Smooth muscle cell (in vitro differentiated cells): Measurements from ENCODE around the gene RTN4IP1. TPM values are rescaled to one million over a fixed set of nuclear protein-coding genes. Genes with fewer than 3 reads are reported as not detected.

Source experiments
- DNase-seq: peaks from one replicate; lab custom pipeline; 2025; ENCODE audit not compliant: unreplicated experiment; lab: John Stamatoyannopoulos, UW
- H2AFZ ChIP-seq: fragments of 200-600 bp; sonication (generic); 2 replicates; pipeline ENCODE4 v1.6.0; 2016; ENCODE audit warnings: antibody characterized with exemption, low read depth, mild to moderate bottlenecking
- H3F3A ChIP-seq: fragments of 200-600 bp; sonication (generic); 2 replicates; pipeline ENCODE4 v1.6.0; 2017; ENCODE audit warnings: antibody characterized with exemption, low read depth
- H3K27ac ChIP-seq: fragments of 200-600 bp; sonication (generic); 2 replicates; pipeline ENCODE4 v1.5.1; 2016; ENCODE audit warnings: low read depth, mild to moderate bottlenecking
- H3K27me3 ChIP-seq: fragments of 200-600 bp; sonication (generic); 2 replicates; pipeline ENCODE4 v1.6.1; 2016; ENCODE audit warnings: low read depth, mild to moderate bottlenecking
- H3K36me3 ChIP-seq: fragments of 200-600 bp; sonication (generic); 2 replicates; pipeline ENCODE4 v1.5.1; 2016; ENCODE audit warnings: low read depth
- H3K4me1 ChIP-seq: fragments of 200-600 bp; sonication (generic); 2 replicates; pipeline ENCODE4 v1.5.1; 2016; ENCODE audit warnings: low read depth
- H3K4me2 ChIP-seq: fragments of 200-600 bp; sonication (generic); 2 replicates; pipeline ENCODE4 v1.6.0; 2016; ENCODE audit warnings: mild to moderate bottlenecking
- H3K4me3 ChIP-seq: fragments of 200-600 bp; sonication (generic); 2 replicates; pipeline ENCODE4 v1.5.1; 2016; ENCODE audit warnings: mild to moderate bottlenecking
- H3K79me2 ChIP-seq: fragments of 200-600 bp; sonication (generic); 2 replicates; pipeline ENCODE4 v1.6.0; 2016; ENCODE audit warnings: low read depth, mild to moderate bottlenecking
- H3K9ac ChIP-seq: fragments of 200-600 bp; sonication (generic); 2 replicates; pipeline ENCODE4 v1.6.0; 2016; ENCODE audit warnings: low read depth
- H3K9me3 ChIP-seq: fragments of 200-600 bp; sonication (generic); replicated peaks from 2 replicates; pipeline ENCODE4 v1.5.1; 2016; ENCODE audit warnings: low read depth
- H4K20me1 ChIP-seq: fragments of 200-600 bp; sonication (generic); 2 replicates; pipeline ENCODE4 v1.6.0; 2016; ENCODE audit warnings: low read depth
- CTCF ChIP-seq: fragments of 200-600 bp; sonication (generic); IDR thresholded peaks from 2 replicates; pipeline ENCODE4 v1.5.1; 2017; ENCODE audit warnings: borderline replicate concordance, mild to moderate bottlenecking, antibody characterized with exemption; ENCODE audit not compliant: insufficient read depth, poor library complexity, severe bottlenecking
- whole genome bisulfite sequencing: methylation state at CpG from one replicate; pipeline ENCODE4 v1.1.7; 2016; ENCODE audit warnings: low lambda C conversion rate; 5-methylcytosine and 5-hydroxymethylcytosine counted together
- polyA plus RNA-seq: library from polyadenylated mRNA; unstranded; fragments of >200 nt; fragmentation: Nextera tagmentation; extraction: Ambion mirVana; gene quantifications from 2 replicates; pipeline ENCODE4 v1.2.1, GENCODE V29; 2016
- total RNA-seq: library from RNA; depleted of rRNA; stranded (reverse); fragments of >200 nt; gene quantifications from 2 replicates; pipeline ENCODE4 v1.2.3, GENCODE V29; 2014

The RTN4IP1 gene
- total and polyA plus RNA-seq, 2 experiments from 2014 or later, result 5.7 to 8.2 TPM

DNA sequence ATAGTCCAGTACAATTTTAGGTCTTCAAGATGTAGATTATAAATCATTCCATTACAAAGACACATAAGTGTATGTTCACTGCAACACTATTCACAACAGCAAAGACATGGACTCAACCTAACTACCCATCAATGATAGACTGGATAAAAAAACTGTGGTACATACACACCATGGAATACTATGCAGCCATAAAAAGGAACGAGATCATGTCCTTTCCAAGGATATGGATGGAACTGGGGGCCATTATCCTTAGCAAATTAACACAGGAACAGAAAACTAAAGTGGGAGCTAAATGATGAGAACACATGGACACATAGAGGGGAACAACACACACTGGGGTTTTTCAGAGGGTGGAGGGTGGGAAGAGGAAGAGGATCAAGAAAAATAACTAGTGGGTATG lies 6.3 kb downstream of the RTN4IP1 start:
- 100% methylated on average over 1 of the region's 1 CpG for WGBS

GRCh38 chr6:106622412-106622811 lies 6.9 kb downstream of the RTN4IP1 start:
- no peak overlapping the region for H3K9ac ChIP-seq
- no peaks in the 10 kb centered on the region for H3K36me3 ChIP-seq
- H3K27me3 ChIP-seq, result no peaks in the 10 kb centered on the region
- TF ChIP-seq CTCF, result no peak
- H4K20me1 ChIP-seq, result no peaks in the 10 kb centered on the region
- no peaks in the 10 kb centered on the region for H3F3A ChIP-seq
- no peaks in the 10 kb centered on the region for H3K4me1 ChIP-seq
- H3K4me2 ChIP-seq, result no peak overlapping the region
- H2AFZ ChIP-seq, result no peak overlapping the region
- 97% methylated on average over 8 of the region's 8 CpGs for WGBS
- H3K27ac ChIP-seq, result no peak overlapping the region
- H3K79me2 ChIP-seq, result no peaks in the 10 kb centered on the region
- no peak for DNase-seq
- no peak overlapping the region for H3K4me3 ChIP-seq
- H3K9me3 ChIP-seq, result no peaks in the 10 kb centered on the region

More for the DNA sequence above, 6.3 kb downstream of the RTN4IP1 start:
- H3K36me3 ChIP-seq, result no peaks in the 10 kb centered on the region
- no peak for TF ChIP-seq CTCF
- no peaks in the 10 kb centered on the region for H3K4me1 ChIP-seq
- no peaks in the 10 kb centered on the region for H3K79me2 ChIP-seq
- no peak for DNase-seq
- H3K9me3 ChIP-seq, result no peaks in the 10 kb centered on the region
- no peaks in the 10 kb centered on the region for H3K27me3 ChIP-seq
- H3K9ac ChIP-seq, result no peak overlapping the region
- no peaks in the 10 kb centered on the region for H4K20me1 ChIP-seq
- no peak overlapping the region for H3K4me2 ChIP-seq
- H2AFZ ChIP-seq, result no peak overlapping the region
- no peaks in the 10 kb centered on the region for H3F3A ChIP-seq
- H3K27ac ChIP-seq, result no peak overlapping the region
- no peak overlapping the region for H3K4me3 ChIP-seq

GRCh38 chr6:106620931-106621672 lies 8.2 kb downstream of the RTN4IP1 start:
- Histone ChIP-seq H3K4me2 (no peak overlapping the region), H3K36me3 (no peaks in the 10 kb centered on the region), H3K4me1 (no peaks in the 10 kb centered on the region), H3F3A (no peaks in the 10 kb centered on the region), H4K20me1 (no peaks in the 10 kb centered on the region), H3K27ac (no peak overlapping the region), H3K27me3 (no peaks in the 10 kb centered on the region), H3K9ac (no peak overlapping the region), H2AFZ (no peak overlapping the region), H3K4me3 (no peak overlapping the region), H3K79me2 (no peaks in the 10 kb centered on the region), H3K9me3 (no peaks in the 10 kb centered on the region)
- 83% methylated on average over 3 of the region's 3 CpGs for WGBS
- no peak for DNase-seq
- no peak for TF ChIP-seq CTCF

DNA sequence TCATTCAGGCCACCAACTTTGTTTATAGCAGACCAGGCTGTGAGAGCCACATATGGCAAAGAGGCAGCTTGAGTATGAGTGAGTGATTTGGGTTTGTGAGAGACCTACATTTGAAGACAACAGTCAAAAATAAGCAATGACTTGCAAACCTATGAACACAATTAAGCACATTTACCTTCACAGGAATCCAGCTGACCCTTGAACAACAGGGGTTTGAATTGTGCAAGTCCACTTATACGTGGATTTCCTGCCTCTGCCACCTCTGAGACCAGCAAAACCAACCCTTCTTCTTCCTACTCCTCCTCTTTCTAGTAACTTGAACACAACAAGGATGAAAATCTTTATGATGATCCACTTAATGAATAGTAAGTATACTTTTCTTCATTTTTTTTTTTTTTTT lies 10.1 kb downstream of the RTN4IP1 start:
- 85% methylated on average over 1 of the region's 1 CpG for WGBS

More for the DNA sequence above, 10.1 kb downstream of the RTN4IP1 start:
- Histone ChIP-seq H3K4me3 (no peak overlapping the region), H3K9me3 (no peaks in the 10 kb centered on the region), H3F3A (no peaks in the 10 kb centered on the region), H3K27me3 (no peaks in the 10 kb centered on the region), H3K4me2 (no peak overlapping the region), H3K9ac (no peak overlapping the region), H3K79me2 (no peaks in the 10 kb centered on the region), H3K27ac (no peak overlapping the region), H4K20me1 (no peaks in the 10 kb centered on the region), H3K4me1 (no peaks in the 10 kb centered on the region), H2AFZ (no peak overlapping the region), H3K36me3 (no peaks in the 10 kb centered on the region)
- DNase-seq, result no peak
- no peak for TF ChIP-seq CTCF
